GM18951 (cell line): ENCODE measurements around the gene N4BP2L2.

Experiments used
- POLR2A ChIP-seq: IDR thresholded peaks from 4 replicates; pipeline ENCODE4 v1.6.1; 2011; ENCODE audit warnings: mild to moderate bottlenecking; ENCODE audit not compliant: insufficient read length, insufficient read depth; ENCODE audit errors: extremely low read depth
- in situ Hi-C: fragments of 300-500 bp; cut with MboI; formaldehyde crosslinking; loops from one replicate; pipeline ENCODE4 v1.12.0; 2022; ENCODE audit warnings: low sequenced_read_pairs, mixed read lengths, inconsistent platforms; ENCODE audit not compliant: unreplicated experiment

Gene N4BP2L2

GRCh38 chr13:32419862-32420261 lies 118.7 kb downstream of the N4BP2L2 start:
- in situ Hi-C loops, result no loop called here
- TF ChIP-seq POLR2A, result no peak

DNA sequence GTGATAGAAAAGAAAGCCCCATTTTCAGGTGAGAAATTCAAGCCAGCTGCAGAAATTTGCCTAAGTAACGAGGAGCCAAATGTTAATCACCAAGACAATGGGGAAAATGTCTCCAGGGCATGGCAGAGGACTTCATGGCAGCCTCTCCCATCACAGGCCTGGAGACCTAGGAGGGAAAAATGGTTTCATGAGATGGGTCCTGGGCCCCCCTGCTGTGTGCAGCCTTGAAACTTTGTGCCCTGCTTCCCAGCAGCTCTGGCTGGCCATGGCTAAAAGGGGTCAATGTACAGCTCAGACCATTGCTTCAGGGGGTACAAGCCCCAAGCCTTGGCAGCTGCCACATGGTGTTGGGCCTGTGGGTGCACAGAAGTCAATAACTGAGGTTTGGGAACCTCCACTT lies 120.6 kb downstream of the N4BP2L2 start:
- in situ Hi-C loops, result no loop called here
- no peak for TF ChIP-seq POLR2A

GRCh38 chr13:32415019-32415418 lies 123.6 kb downstream of the N4BP2L2 start:
- TF ChIP-seq POLR2A, result no peak
- in situ Hi-C loops, result no loop called here

GRCh38 chr13:32414580-32414979 lies 124.0 kb downstream of the N4BP2L2 start:
- no peak for TF ChIP-seq POLR2A
- in situ Hi-C loops, result no loop called here

DNA sequence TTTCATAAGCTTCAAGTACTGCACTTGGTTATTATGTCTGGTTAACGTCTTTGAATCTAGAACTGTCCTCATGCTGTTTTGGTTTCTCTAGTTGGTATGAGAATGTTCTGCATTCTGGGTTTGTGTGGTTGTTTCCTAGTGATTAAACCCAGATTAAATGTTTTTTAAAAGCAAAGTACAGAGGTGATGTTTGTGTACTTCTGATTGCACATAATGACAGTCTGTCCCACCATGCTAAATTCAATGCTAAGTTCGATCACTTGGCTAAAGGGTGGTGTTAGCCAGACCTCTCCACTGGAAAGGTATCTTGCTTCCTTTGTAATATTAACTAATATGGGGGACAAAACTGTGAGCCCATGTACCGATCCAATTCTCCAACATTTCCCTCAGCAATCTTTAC lies 125.3 kb downstream of the N4BP2L2 start:
- in situ Hi-C loops, result no loop called here
- TF ChIP-seq POLR2A, result no peak

DNA sequence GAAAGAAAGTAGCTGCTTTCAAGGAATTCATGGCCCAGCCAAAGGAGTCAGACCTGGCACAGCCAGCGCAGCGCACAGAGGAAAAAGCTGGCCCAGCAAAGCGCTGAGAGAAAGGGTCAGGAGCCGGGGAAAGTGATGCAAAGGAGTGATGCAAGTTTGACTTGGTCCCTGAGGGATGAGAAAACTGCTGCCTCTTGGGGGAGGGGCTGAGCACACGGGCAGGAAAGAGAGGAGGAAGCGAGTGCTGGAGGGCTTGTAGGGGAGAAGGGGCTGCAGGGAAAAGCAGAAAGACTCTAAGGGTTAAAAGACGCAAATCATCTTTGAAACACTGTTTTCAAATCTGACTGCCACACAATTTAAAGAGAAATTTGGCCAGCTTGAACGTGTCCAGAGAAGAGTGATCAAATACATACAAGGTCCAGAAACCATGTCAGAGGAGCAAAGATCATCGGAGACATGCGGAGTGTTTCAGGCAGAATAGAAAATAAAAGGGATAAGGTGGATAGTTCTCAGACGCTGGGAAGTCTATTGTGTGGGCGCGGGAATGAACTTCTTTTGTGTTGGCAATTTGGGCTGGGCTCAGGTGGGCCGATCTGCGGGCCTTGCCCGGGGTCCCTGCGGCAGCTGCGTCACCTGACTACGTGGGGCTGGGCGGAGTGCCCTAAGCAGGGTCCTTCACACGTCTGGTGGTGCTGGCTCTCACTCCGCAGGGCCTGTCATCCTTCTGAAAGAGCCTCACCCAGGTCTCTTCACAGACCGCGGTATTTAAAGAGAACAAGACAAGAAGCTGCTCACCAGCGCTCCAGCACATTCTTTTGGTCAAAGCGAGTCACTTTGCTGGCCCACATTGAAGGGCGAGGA lies 128.8 kb downstream of the N4BP2L2 start:
- in situ Hi-C loops, result no loop called here

GRCh38 chr13:32409001-32409313 lies 129.6 kb downstream of the N4BP2L2 start:
- TF ChIP-seq POLR2A, result no peak
- in situ Hi-C loops, result no loop called here

More for the DNA sequence above, 128.8 kb downstream of the N4BP2L2 start:
- TF ChIP-seq POLR2A, result no peak

- no peak for TF ChIP-seq POLR2A
Measured at GRCh38 chr13:32408296-32409000, 130.1 kb downstream of the N4BP2L2 start.

DNA sequence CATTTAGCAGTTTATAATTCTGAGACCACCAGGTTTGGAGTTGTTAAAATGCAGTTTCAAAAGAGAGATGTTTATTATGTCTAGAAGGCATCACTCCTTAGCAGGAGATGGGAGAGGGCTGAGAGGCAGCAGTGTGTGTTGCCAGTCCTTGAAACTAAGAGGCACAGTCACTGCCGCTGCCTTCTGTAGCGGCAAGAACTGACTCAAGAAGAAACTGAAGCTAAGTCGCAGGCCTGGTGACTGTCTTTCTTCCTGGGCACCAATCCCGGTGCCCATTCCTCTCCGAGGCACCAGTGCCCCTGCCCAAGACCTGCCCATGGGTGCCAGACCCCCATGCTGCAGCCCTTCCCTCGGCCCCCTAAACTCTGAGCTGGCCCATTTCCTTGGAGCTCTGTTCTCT lies 130.7 kb downstream of the N4BP2L2 start:
- in situ Hi-C loops, result no loop called here
- no peak for TF ChIP-seq POLR2A

More at GRCh38 chr13:32408296-32409000, 130.1 kb downstream of the N4BP2L2 start:
- in situ Hi-C loops, result no loop called here

- in situ Hi-C loops, result no loop called here
- TF ChIP-seq POLR2A, result no peak
Measured at GRCh38 chr13:32403108-32403507, 135.5 kb downstream of the N4BP2L2 start.

DNA sequence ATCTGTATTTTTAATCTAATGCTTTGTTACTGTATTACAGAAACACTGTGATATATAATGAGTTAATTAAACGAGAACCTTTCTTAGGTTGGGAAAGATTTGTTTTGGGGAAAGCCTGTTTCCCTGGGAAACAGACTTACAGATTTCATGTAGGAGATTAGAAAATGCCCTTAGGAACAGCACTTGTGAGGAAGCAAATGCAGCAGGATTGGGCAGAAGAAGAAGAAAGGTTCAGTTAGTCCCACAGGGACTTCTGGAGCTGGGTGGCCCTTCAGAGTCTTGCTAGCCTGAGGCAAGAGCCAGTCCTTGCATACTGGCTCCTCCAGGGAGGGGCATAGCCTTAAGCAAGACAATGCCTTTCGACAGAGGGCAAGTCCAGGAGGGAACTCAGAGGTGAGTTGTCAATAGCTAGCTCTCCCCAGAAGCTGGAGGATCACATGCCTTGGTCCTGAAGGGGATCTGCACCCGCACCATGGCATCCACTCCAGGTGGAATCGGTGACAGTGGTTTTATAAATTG lies 147.4 kb downstream of the N4BP2L2 start:
- in situ Hi-C loops, result no loop called here
- TF ChIP-seq POLR2A, result no peak

DNA sequence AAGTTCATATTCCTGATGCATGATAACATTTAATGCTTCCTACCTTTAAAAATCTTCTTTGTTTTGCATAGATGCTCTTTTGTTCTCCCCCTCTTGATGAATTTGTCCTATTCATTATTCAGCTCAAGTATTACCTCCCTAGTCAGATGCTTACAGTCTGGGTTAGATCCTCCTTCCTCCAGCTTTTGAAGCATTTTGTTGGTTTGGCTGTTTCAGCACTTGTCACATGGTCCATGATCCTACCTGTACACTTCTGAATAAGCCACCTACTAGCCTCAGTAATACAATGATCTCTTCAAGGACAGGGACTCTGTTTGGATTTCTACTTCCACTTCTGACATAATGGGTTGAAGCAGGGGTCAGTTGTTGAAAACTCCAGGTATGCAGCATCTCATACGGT lies 148.1 kb downstream of the N4BP2L2 start:
- in situ Hi-C loops, result no loop called here
- no peak for TF ChIP-seq POLR2A

- in situ Hi-C loops, result no loop called here
Measured at GRCh38 chr13:32390048-32390447, 148.5 kb downstream of the N4BP2L2 start.

GRCh38 chr13:32385410-32385809 lies 153.2 kb downstream of the N4BP2L2 start:
- no peak for TF ChIP-seq POLR2A
- in situ Hi-C loops, result no loop called here

More at GRCh38 chr13:32390048-32390447, 148.5 kb downstream of the N4BP2L2 start:
- TF ChIP-seq POLR2A, result no peak
